GM19452 (cell line): ENCODE results near the gene C22orf39.
"Not testable (repeated sequence)": the region's sequence is repeated elsewhere in the genome, so short reads cannot be mapped to it uniquely, and the experiment has no call there.

ENCODE experiments used
- ATAC-seq: cut with Tn5 transposase; IDR thresholded peaks from one replicate; pipeline ENCODE4 v1.9.1; 2021; ENCODE audit not compliant: unreplicated experiment

C22orf39 gene

GRCh38 chr22:19454156-19454555, 6.6 kb upstream of the C22orf39 start:
- no peak for ATAC-seq

DNA sequence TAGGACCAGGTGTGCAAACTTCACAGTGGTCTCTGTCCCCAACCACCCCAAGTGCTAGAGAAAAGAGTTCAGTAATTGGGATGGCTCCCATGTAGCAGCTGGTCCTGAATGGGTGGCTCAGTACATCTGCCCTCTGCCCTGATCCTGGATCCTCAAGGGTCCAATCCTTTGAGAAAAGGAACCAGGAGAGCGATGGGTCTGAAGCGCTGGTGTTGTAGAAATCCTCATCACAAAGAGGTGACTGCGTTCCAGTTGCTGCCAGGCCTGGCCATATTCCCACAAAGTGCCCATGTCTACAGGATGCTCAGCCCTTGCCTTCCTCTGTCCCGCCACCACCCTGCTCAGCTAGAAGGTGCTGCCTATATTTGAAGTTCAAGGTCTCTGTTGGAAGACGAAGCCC, 6.2 kb upstream of the C22orf39 start:
- ATAC-seq = no peak

GRCh38 chr22:19451570-19451969, 4.1 kb upstream of the C22orf39 start:
- no peak for ATAC-seq

GRCh38 chr22:19450363-19451175, 3.1 kb upstream of the C22orf39 start:
- ATAC-seq = no peak

GRCh38 chr22:19449422-19449767, 1.9 kb upstream of the C22orf39 start:
- ATAC-seq = no peak

- ATAC-seq = no peak
Measured at GRCh38 chr22:19448739-19449421, 1.4 kb upstream of the C22orf39 start.

DNA sequence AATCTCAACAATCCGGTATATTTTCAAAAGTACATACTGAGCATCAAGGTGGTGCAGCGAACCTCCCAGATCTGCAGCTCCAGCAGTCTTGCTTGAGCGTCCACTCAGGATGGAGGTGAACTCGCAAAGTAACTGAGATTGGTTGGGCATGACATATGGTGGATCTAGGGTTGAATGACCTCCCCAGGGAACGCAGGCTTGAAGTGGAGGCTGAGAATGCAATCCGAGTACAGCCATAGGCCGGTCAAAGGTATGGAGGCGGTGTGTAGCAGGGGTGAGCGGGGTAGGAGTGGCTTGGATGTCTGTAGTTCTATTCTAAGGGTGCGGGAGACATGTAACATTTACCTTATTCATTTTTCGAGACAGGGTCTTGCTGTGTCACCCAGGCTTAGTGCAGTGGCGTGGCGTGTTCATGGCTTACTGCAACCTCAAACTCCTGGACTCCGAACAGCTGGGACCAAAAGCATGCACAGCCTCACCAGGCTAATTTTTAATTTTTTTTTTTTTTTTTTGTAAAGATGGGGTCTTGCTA, 631 bp upstream of the C22orf39 start:
- peak; percentile 52 for ATAC-seq

GRCh38 chr22:19446603-19447329, 745 bp downstream of the C22orf39 start:
- no peak for ATAC-seq

DNA sequence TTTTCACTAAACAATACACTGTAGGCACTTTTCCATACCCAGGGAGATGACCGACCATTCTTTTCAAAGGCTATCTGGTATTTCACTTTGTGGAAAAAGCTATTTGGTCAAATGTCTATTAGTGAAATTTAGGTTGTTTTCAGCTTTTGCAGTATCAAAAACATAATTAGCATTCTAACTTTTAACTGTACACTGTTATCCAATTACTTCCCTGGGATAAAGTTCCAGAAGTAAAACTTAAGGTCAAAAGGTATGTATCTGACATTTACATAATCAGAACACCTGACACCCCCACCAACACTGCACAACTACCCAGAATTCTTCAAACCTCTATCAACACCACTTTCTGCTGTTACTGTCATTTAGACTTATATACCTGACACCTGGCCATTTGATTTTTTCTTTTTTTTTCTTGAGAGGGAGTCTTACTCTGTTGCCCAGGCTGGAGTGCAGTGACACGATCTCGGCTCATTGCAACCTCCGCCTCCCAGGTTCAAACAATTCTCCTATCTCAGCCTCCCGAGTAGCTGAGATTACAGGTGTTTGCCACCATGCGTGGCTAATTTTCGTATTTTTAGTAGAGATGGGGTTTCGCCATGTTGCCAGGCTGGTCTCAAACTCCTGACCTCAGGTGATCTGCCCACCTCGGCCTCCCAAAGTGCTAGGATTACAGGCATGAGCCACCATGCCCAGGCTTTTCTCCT, 2.1 kb downstream of the C22orf39 start:
- ATAC-seq = not testable (repeated sequence)

GRCh38 chr22:19443544-19444211, 3.8 kb downstream of the C22orf39 start:
- ATAC-seq = no peak

GRCh38 chr22:19442166-19442565, 5.3 kb downstream of the C22orf39 start:
- ATAC-seq = no peak

DNA sequence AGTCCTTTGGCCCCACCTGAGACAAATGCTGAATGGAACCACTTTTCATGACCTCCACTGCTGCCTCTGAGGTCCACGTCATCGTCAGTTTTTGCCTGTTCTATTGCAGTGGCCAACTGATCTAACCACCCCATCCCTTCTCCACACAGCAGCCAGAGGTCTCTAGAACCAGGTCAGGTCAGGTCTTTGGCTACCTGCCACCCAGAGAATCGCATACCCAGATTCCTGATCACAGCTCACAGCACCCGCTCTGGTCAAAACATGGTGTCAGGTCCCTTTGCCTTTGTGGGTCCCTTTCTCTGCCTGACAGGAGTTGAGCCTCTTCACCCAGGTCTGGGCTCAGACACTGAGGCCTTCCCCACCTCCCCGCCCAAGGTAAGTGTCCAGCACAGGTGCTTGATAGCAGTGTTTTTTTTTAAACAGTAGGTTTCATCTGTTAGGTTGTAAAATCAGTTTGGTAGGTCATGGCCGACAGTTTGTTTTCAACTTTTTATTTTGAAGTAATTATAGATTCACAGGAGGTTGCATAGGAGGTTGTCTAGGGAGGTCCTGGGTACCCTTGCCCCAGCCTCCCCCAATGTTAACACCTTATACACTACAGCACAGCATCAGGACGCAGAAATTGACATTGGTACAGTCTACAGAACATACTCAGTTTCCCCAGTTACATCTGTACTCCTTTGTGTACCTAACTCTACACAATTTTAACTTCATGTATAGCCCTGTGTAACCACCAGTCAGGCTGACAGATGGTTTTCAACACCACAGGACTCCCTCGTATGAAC, 6.9 kb downstream of the C22orf39 start:
- no peak for ATAC-seq

- no peak for ATAC-seq
Measured at GRCh38 chr22:19438298-19438697, 9.2 kb downstream of the C22orf39 start.

- not testable (repeated sequence) for ATAC-seq
Measured at GRCh38 chr22:19436444-19437161, 10.9 kb downstream of the C22orf39 start.

GRCh38 chr22:19434829-19435580, 12.5 kb downstream of the C22orf39 start:
- ATAC-seq = no peak

GRCh38 chr22:19434401-19434800, 13.1 kb downstream of the C22orf39 start:
- no peak for ATAC-seq

DNA sequence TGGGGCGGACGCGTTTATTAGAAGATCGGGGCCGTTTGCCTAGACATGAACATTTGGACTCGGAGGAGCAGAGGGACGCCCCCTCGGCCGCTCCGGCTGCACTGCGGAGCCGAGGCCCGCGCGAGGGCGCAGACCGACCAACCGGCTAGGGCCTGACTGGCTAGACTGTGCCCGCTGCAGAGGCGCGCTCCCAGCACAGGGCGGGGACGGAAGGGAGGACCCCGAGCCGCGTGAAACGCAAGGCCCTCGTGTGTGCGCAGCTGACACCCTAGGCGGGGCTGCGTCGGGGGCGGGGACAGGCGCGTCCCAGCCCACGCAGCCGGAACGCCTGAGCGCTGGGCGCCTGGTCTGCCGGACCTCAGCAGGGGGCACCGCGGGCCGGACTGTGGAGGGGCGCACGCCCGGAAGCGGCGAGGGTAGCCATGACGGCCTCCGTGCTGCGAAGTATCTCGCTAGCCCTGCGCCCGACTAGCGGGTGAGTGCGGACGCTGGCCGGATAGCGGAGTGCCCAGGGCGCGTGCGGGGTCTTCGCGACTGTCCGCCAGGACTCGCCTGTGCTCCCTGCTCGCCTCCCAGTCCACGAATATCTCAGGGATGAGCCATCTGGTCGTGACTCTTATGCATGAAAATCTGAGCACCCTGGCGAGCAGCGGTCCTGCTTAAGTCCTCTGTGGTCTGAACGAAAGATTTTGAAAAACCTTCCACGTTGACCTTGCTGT, 15.2 kb downstream of the C22orf39 start, which contains the start of gene MRPL40:
Gene MRPL40, plus strand, starts transcription at position 413 of the 719 bp plus-strand sequence. Its CDS starts 10 bp downstream, at position 423.
- peak; percentile 72 for ATAC-seq
